M059J (cell line): ENCODE data around the gene MAML2. TPM values are rescaled to one million over a fixed set of nuclear protein-coding genes. Genes with fewer than 3 reads are reported as not detected.

ENCODE experiments used
- DNase-seq: peaks from one replicate; pipeline ENCODE4 v3.0.0-alpha.2; 2012; ENCODE audit warnings: low read depth
- total RNA-seq: library from RNA; depleted of rRNA; stranded (reverse); fragments of >200 nt; shearing (Covaris generic); gene quantifications from 2 replicates; pipeline ENCODE4 v1.2.3, GENCODE V29; 2014

Gene MAML2
- total RNA-seq, 1 experiment from 2014 or later, result 14.0 TPM

- DNase-seq, result no peak
Measured at GRCh38 chr11:96159968-96160367, 183.0 kb downstream of the MAML2 start.

- no peak for DNase-seq
Measured at GRCh38 chr11:96158126-96158525, 184.9 kb downstream of the MAML2 start.

- DNase-seq, result no peak
Measured at GRCh38 chr11:96157517-96157873, 185.5 kb downstream of the MAML2 start.

- no peak for DNase-seq
Measured at GRCh38 chr11:96156379-96156722, 186.6 kb downstream of the MAML2 start.

- peak; percentile 98 for DNase-seq
Measured at GRCh38 chr11:96155627-96156378, 187.2 kb downstream of the MAML2 start.

- peak; percentile 79 for DNase-seq
Measured at GRCh38 chr11:96154802-96155520, 188.0 kb downstream of the MAML2 start.

GRCh38 chr11:96152623-96153022, 190.4 kb downstream of the MAML2 start:
- DNase-seq, result no peak

- DNase-seq, result peak; percentile 39
Measured at GRCh38 chr11:96151501-96151900, 191.5 kb downstream of the MAML2 start.

GRCh38 chr11:96150609-96151008, 192.4 kb downstream of the MAML2 start:
- DNase-seq, result no peak

GRCh38 chr11:96149743-96150555, 193.0 kb downstream of the MAML2 start:
- peak; percentile 83 for DNase-seq

- no peak for DNase-seq
Measured at GRCh38 chr11:96147906-96148486, 195.0 kb downstream of the MAML2 start.

- DNase-seq, result no peak
Measured at GRCh38 chr11:96147186-96147585, 195.8 kb downstream of the MAML2 start.

GRCh38 chr11:96146765-96147164, 196.2 kb downstream of the MAML2 start:
- no peak for DNase-seq

GRCh38 chr11:96145163-96145585, 197.8 kb downstream of the MAML2 start:
- DNase-seq, result peak; percentile 92

GRCh38 chr11:96144553-96144952, 198.4 kb downstream of the MAML2 start:
- DNase-seq, result no peak

GRCh38 chr11:96143041-96143521, 199.9 kb downstream of the MAML2 start:
- no peak for DNase-seq

GRCh38 chr11:96141626-96142025, 201.4 kb downstream of the MAML2 start:
- no peak for DNase-seq

GRCh38 chr11:96139691-96140090, 203.3 kb downstream of the MAML2 start:
- DNase-seq, result no peak

GRCh38 chr11:96137373-96137772, 205.6 kb downstream of the MAML2 start:
- no peak for DNase-seq

GRCh38 chr11:96136613-96137298, 206.2 kb downstream of the MAML2 start:
- DNase-seq, result no peak

GRCh38 chr11:96134602-96135001, 208.4 kb downstream of the MAML2 start:
- peak; percentile 67 for DNase-seq
